ENCODE data around the gene XIRP1. TPM values are rescaled to one million over a fixed set of nuclear protein-coding genes. Genes with fewer than 3 reads are reported as not detected.
A peak's percentile ranks its signal among the peaks of the same experiment; 100 is the strongest.

XIRP1 gene
- total RNA-seq, 4 donors from 2014 or later, result 0.18 to 0.19 TPM; not detected in 2

GRCh38 chr3:39185326-39185958 is 7.0 kb downstream of the XIRP1 start:
- no peak for TF ChIP-seq POLR2A (IDR thresholded peaks at IDR 0.05)
- no peak for TF ChIP-seq CTCF (IDR thresholded peaks at IDR 0.05)
- Histone ChIP-seq H3K4me1 (peaks cover 3 to 59% (median 6%) of the 10 kb centered on the region in 3 donors), H3K27me3 (no peaks in the 10 kb centered on the region), H3K4me3 (no peak overlapping the region), H3K36me3 (no peaks in the 10 kb centered on the region), H3K9me3 (no peaks in the 10 kb centered on the region), H3K27ac (no peak overlapping the region)
- no peak for DNase-seq
- intact Hi-C loops (cut with DNase I), result no loop called here
- 100% methylated on average over 1 of the region's 9 CpGs for WGBS, 2 donors

- no peak for DNase-seq
These were observed 7.5 kb downstream of the XIRP1 start for GRCh38 chr3:39184968-39185285.

GRCh38 chr3:39184081-39184967 is 8.1 kb downstream of the XIRP1 start:
- DNase-seq, result no peak
- Histone ChIP-seq H3K4me3 (no peak overlapping the region), H3K27ac (peak overlapping the region in 2 of 4 donors; percentile 23 to 90), H3K27me3 (no peaks in the 10 kb centered on the region), H3K9me3 (no peaks in the 10 kb centered on the region), H3K36me3 (no peaks in the 10 kb centered on the region), H3K4me1 (peaks cover 12 to 62% (median 14%) of the 10 kb centered on the region in 3 donors)
- 72 to 82% methylated on average over 5 to 6 of the region's 12 CpGs for WGBS, 2 donors
- intact Hi-C loops (cut with DNase I), result loop anchor here (5.0 kb wide), 1 partner anchor 37 kb away; no protein-coding TSS in a partner anchor
- TF ChIP-seq POLR2A (IDR thresholded peaks at IDR 0.05), result no peak
- no peak for TF ChIP-seq CTCF (IDR thresholded peaks at IDR 0.05)

More at GRCh38 chr3:39184968-39185285, 7.5 kb downstream of the XIRP1 start:
- no peaks in the 10 kb centered on the region for H3K9me3 ChIP-seq
- no peaks in the 10 kb centered on the region for H3K27me3 ChIP-seq
- H3K36me3 ChIP-seq, result no peaks in the 10 kb centered on the region
- intact Hi-C loops (cut with DNase I), result loop anchor here (5.0 kb wide), 1 partner anchor 38 kb away; no protein-coding TSS in a partner anchor
- TF ChIP-seq POLR2A (IDR thresholded peaks at IDR 0.05), result no peak
- no peak for TF ChIP-seq CTCF (IDR thresholded peaks at IDR 0.05)
- peaks cover 8 to 61% (median 11%) of the 10 kb centered on the region in 3 donors for H3K4me1 ChIP-seq
- no CpG with 5 or more reads among the region's 4 CpGs for WGBS, 2 donors
- no peak overlapping the region for H3K4me3 ChIP-seq
- H3K27ac ChIP-seq, result no peak overlapping the region

GRCh38 chr3:39183211-39184080 is 8.9 kb downstream of the XIRP1 start:
- no peaks in the 10 kb centered on the region for H3K27me3 ChIP-seq
- no peak for DNase-seq
- intact Hi-C loops (cut with DNase I), result loop anchor here (5.0 kb wide), 1 partner anchor 36 kb away; no protein-coding TSS in a partner anchor
- peaks cover 12 to 71% (median 20%) of the 10 kb centered on the region in 3 donors for H3K4me1 ChIP-seq
- peak overlapping the region in 3 of 4 donors; percentile 68 to 90 (median 86) for H3K27ac ChIP-seq
- no peak overlapping the region for H3K4me3 ChIP-seq
- H3K9me3 ChIP-seq, result no peaks in the 10 kb centered on the region
- 72 to 75% methylated on average over 7 to 11 of the region's 12 CpGs for WGBS, 2 donors
- no peaks in the 10 kb centered on the region for H3K36me3 ChIP-seq
- TF ChIP-seq CTCF (IDR thresholded peaks at IDR 0.05), result no peak
- no peak for TF ChIP-seq POLR2A (IDR thresholded peaks at IDR 0.05)

Measured in esophagus squamous epithelium (tissue), 5 donors.